NT2/D1 (cell line): ENCODE results near the gene UBE2A.

ENCODE experiments used
- SUZ12 ChIP-seq: IDR thresholded peaks from 2 replicates; pipeline ENCODE4 v1.6.1; 2011; ENCODE audit not compliant: insufficient read length, insufficient read depth; ENCODE audit errors: extremely low read depth
- YY1 ChIP-seq: IDR thresholded peaks from 2 replicates; pipeline ENCODE4 v1.6.1; 2011; ENCODE audit not compliant: insufficient read length, insufficient read depth
- ZNF274 ChIP-seq: IDR thresholded peaks from 2 replicates; pipeline ENCODE4 v1.6.1; 2011; ENCODE audit warnings: mild to moderate bottlenecking, low read depth, low read length

DNA sequence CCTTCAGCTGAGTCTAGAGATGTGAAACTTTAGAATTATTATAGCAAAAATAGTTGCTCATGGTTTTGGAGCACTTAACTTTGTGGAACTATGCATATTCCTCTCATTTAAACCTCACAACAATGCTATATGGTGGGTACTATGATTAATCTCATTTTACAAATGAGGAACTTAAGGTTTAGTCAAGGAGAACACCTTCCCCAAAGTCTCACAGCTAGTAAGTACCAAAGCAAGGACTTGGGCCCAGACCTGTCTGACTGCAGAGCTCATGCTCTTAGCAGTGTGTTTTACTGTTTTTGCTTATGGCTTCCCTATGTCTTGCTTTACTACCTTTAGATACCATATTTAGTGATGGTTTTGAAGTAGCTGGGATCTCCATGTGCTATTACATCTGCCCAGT, 5.1 kb downstream of the UBE2A start:
- no peak for TF ChIP-seq YY1
- TF ChIP-seq ZNF274, result no peak
- TF ChIP-seq SUZ12, result no peak
